PC-9 (cell line): Measurements from ENCODE around the gene ATP6V1A. TPM values are rescaled to one million over a fixed set of nuclear protein-coding genes. Genes with fewer than 3 reads are reported as not detected.

Experiments
- BruUV-seq: library from RNA; stranded (reverse); fragments of 400-500 nt; replicated peaks from 2 replicates; lab custom pipeline; 2021; lab: Mats Ljungman, UMichigan
- CTCF ChIA-PET: fragments of 300-600 bp; sonication (Branson Sonifier 250); formaldehyde crosslinking; loops from one replicate; lab custom pipeline; 2022; ENCODE audit warnings: antibody characterized with exemption; lab: Charles Lee
- POLR2A ChIA-PET: fragments of 300-600 bp; sonication (Branson Sonifier 250); formaldehyde crosslinking; loops from one replicate; lab custom pipeline; 2022; ENCODE audit warnings: antibody characterized with exemption; ENCODE audit not compliant: unreplicated experiment; lab: Charles Lee
- DNase-seq, 2 experiments: peaks; one replicate each; pipeline versions ENCODE4 v3.0.0 to v3.0.0-alpha.2; 2015 to 2022; ENCODE audit warnings: mixed read lengths in 1 of 2
- H2AFZ ChIP-seq: fragments of 200-600 bp; sonication (generic); 2 replicates; pipeline ENCODE4 v1.8.1; 2017; ENCODE audit warnings: antibody characterized with exemption
- H3F3A ChIP-seq: fragments of 200-600 bp; sonication (generic); 2 replicates; pipeline ENCODE4 v1.8.1; 2017; ENCODE audit warnings: antibody characterized with exemption, mild to moderate bottlenecking, low read depth; ENCODE audit not compliant: insufficient read depth
- H3K27ac ChIP-seq: fragments of 200-600 bp; sonication (generic); 2 replicates; pipeline ENCODE4 v1.6.1; 2016; ENCODE audit warnings: mixed run types
- H3K27me3 ChIP-seq: fragments of 200-600 bp; sonication (generic); 2 replicates; pipeline ENCODE4 v1.6.1; 2016; ENCODE audit warnings: low read depth, mixed run types; ENCODE audit not compliant: insufficient read depth
- H3K36me3 ChIP-seq: fragments of 200-600 bp; sonication (generic); 2 replicates; pipeline ENCODE4 v1.6.1; 2016; ENCODE audit warnings: low read depth, mixed run types
- H3K4me1 ChIP-seq: fragments of 200-600 bp; sonication (generic); replicated peaks from 2 replicates; pipeline ENCODE4 v1.6.1; 2016; ENCODE audit warnings: mixed run types; ENCODE audit not compliant: insufficient read depth
- H3K4me2 ChIP-seq: fragments of 200-600 bp; sonication (generic); 2 replicates; pipeline ENCODE4 v1.6.1; 2017; ENCODE audit warnings: mixed run types
- H3K4me3 ChIP-seq: fragments of 200-600 bp; sonication (generic); 2 replicates; pipeline ENCODE4 v1.6.1; 2016; ENCODE audit warnings: mixed run types
- H3K79me2 ChIP-seq: fragments of 200-600 bp; sonication (generic); 2 replicates; pipeline ENCODE4 v1.6.1; 2017; ENCODE audit warnings: low read depth, mixed run types
- H3K9me2 ChIP-seq: fragments of 200-600 bp; sonication (generic); 2 replicates; pipeline ENCODE4 v1.8.1; 2017; ENCODE audit warnings: mild to moderate bottlenecking; ENCODE audit not compliant: insufficient read depth
- H3K9me3 ChIP-seq: fragments of 200-600 bp; sonication (generic); 2 replicates; pipeline ENCODE4 v1.8.1; 2016; ENCODE audit warnings: low read depth; ENCODE audit not compliant: insufficient read depth
- H4K20me1 ChIP-seq: fragments of 200-600 bp; sonication (generic); 2 replicates; pipeline ENCODE4 v1.8.1; 2017; ENCODE audit not compliant: insufficient read depth
- CTCF ChIP-seq: fragments of 200-600 bp; sonication (generic); conservative IDR thresholded peaks from 2 replicates; pipeline ENCODE4 v1.6.1; 2017; ENCODE audit warnings: mixed run types, antibody characterized with exemption, mild to moderate bottlenecking, moderate library complexity
- EZH2 ChIP-seq: fragments of 200-600 bp; sonication (generic); IDR thresholded peaks from 2 replicates; pipeline ENCODE4 v1.8.0; 2017; ENCODE audit warnings: antibody characterized with exemption, low read depth
- intact Hi-C: fragments of 100-400 bp; cut with micrococcal nuclease; formaldehyde crosslinking; loops from one replicate; pipeline ENCODE4 v1.10.0; 2022; ENCODE audit not compliant: unreplicated experiment
- total RNA-seq: library from RNA; stranded (reverse); gene quantifications from 2 replicates; pipeline ENCODE4 v1.2.3, GENCODE V29; 2021

The ATP6V1A gene
- total RNA-seq, 1 experiment from 2014 or later: 75.1 TPM

- H3K4me1 ChIP-seq: no peaks in the 10 kb centered on the region
- H3K4me2 ChIP-seq: no peak overlapping the region
- no peaks in the 10 kb centered on the region for H3K27me3 ChIP-seq
- no peak overlapping the region for H3K4me3 ChIP-seq
- H3K9me2 ChIP-seq: no peaks in the 10 kb centered on the region
- TF ChIP-seq CTCF (no peak), EZH2 (no peak)
- CTCF ChIA-PET: no interaction called here
- POLR2A ChIA-PET: interaction anchor here (0.7 kb wide), 1 partner anchor 1501 kb away, joined by 9 read pairs; no protein-coding TSS in a partner anchor
- no TSS peak for BruUV-seq
- H3K9me3 ChIP-seq: no peaks in the 10 kb centered on the region
- H3K36me3 ChIP-seq: 0 out of 2 replicates have a peak, but pooled peaks cover 4% of the 10 kb centered on the region
- no peaks in the 10 kb centered on the region for H4K20me1 ChIP-seq
- intact Hi-C loops: loop anchor here (1.0 kb wide), 1 partner anchor 36 kb away; the partner anchor contains the start of gene ATP6V1A
- peak; percentile 14 to 56 for DNase-seq
- H3K27ac ChIP-seq: peak overlapping the region; percentile 60; the same call in 1 of the 2 replicates
- H3K79me2 ChIP-seq: no peaks in the 10 kb centered on the region
- no peak overlapping the region for H2AFZ ChIP-seq
- 0 out of 2 replicates have a peak, but pooled peaks cover 9% of the 10 kb centered on the region for H3F3A ChIP-seq
Measured at GRCh38 chr3:113783463-113783862, 36.6 kb downstream of the ATP6V1A start.

GRCh38 chr3:113783980-113784379, 37.1 kb downstream of the ATP6V1A start:
- Histone ChIP-seq H3F3A (0 out of 2 replicates have a peak, but pooled peaks cover 9% of the 10 kb centered on the region), H2AFZ (no peak overlapping the region), H3K36me3 (0 out of 2 replicates have a peak, but pooled peaks cover 4% of the 10 kb centered on the region), H3K79me2 (no peaks in the 10 kb centered on the region), H4K20me1 (no peaks in the 10 kb centered on the region), H3K4me2 (no peak overlapping the region), H3K9me2 (no peaks in the 10 kb centered on the region), H3K27me3 (no peaks in the 10 kb centered on the region), H3K4me3 (no peak overlapping the region), H3K27ac (0 out of 2 replicates have a peak overlapping the region, but pooled peaks have one; percentile 9), H3K9me3 (no peaks in the 10 kb centered on the region), H3K4me1 (no peaks in the 10 kb centered on the region)
- no peak for TF ChIP-seq EZH2
- TF ChIP-seq CTCF: no peak
- intact Hi-C loops: loop anchor here (1.0 kb wide), 1 partner anchor 37 kb away; the partner anchor contains the start of gene ATP6V1A
- BruUV-seq: no TSS peak
- DNase-seq: no peak
- POLR2A ChIA-PET: interaction anchor here (0.7 kb wide), 1 partner anchor 1502 kb away, joined by 9 read pairs; no protein-coding TSS in a partner anchor
- CTCF ChIA-PET: no interaction called here

- H3K27ac ChIP-seq: no peak overlapping the region
- H3K9me2 ChIP-seq: no peaks in the 10 kb centered on the region
- DNase-seq: no peak
- no peaks in the 10 kb centered on the region for H3K9me3 ChIP-seq
- no peaks in the 10 kb centered on the region for H3K79me2 ChIP-seq
- CTCF ChIA-PET: no interaction called here
- POLR2A ChIA-PET: no interaction called here
- no peak overlapping the region for H2AFZ ChIP-seq
- H4K20me1 ChIP-seq: no peaks in the 10 kb centered on the region
- no peaks in the 10 kb centered on the region for H3K4me1 ChIP-seq
- H3K4me2 ChIP-seq: no peak overlapping the region
- no peaks in the 10 kb centered on the region for H3K27me3 ChIP-seq
- TF ChIP-seq CTCF: no peak
- TF ChIP-seq EZH2: no peak
- BruUV-seq: no TSS peak
- no peak overlapping the region for H3K4me3 ChIP-seq
- intact Hi-C loops: no loop called here
- H3K36me3 ChIP-seq: peaks cover 4% of the 10 kb centered on the region; the same call in 1 of the 2 replicates
- 0 out of 2 replicates have a peak, but pooled peaks cover 3% of the 10 kb centered on the region for H3F3A ChIP-seq
Measured at GRCh38 chr3:113791381-113791780, 44.5 kb downstream of the ATP6V1A start.
